Measurements from ENCODE around the gene XXYLT1.

Gene XXYLT1

GRCh38 chr3:195135917-195136316 is 135.0 kb downstream of the XXYLT1 start:
- Histone ChIP-seq H3K4me3 (ENCODE audit: low read depth, low read length) (no peak overlapping the region), H3K36me3 (no peaks in the 10 kb centered on the region), H3K27ac (no peak overlapping the region), H3K27me3 (ENCODE audit: insufficient read depth, low read depth, severe bottlenecking) (no peaks in the 10 kb centered on the region), H3K9me3 (ENCODE audit: severe bottlenecking) (no peaks in the 10 kb centered on the region)
- no peak for TF ChIP-seq CTCF (IDR thresholded peaks at IDR 0.05; ENCODE audit: low read depth, low read length)
- DNase-seq = no peak

- no peak for TF ChIP-seq CTCF (IDR thresholded peaks at IDR 0.05; ENCODE audit: low read depth, low read length)
- no peak overlapping the region for H3K27ac ChIP-seq
- no peaks in the 10 kb centered on the region for H3K36me3 ChIP-seq
- no peak overlapping the region for H3K4me3 ChIP-seq (ENCODE audit: low read depth, low read length)
- H3K9me3 ChIP-seq (ENCODE audit: severe bottlenecking) = no peaks in the 10 kb centered on the region
- no peak for DNase-seq
- no peaks in the 10 kb centered on the region for H3K27me3 ChIP-seq (ENCODE audit: insufficient read depth, low read depth, severe bottlenecking)
Measured at GRCh38 chr3:195134431-195134830, 136.5 kb downstream of the XXYLT1 start.

- Histone ChIP-seq H3K27me3 (ENCODE audit: insufficient read depth, low read depth, severe bottlenecking) (no peaks in the 10 kb centered on the region), H3K27ac (no peak overlapping the region), H3K9me3 (ENCODE audit: severe bottlenecking) (no peaks in the 10 kb centered on the region), H3K36me3 (no peaks in the 10 kb centered on the region), H3K4me3 (ENCODE audit: low read depth, low read length) (no peak overlapping the region)
- DNase-seq = no peak
- TF ChIP-seq CTCF (IDR thresholded peaks at IDR 0.05; ENCODE audit: low read depth, low read length) = no peak
Measured at GRCh38 chr3:195133462-195133861, 137.5 kb downstream of the XXYLT1 start.

- no peak for TF ChIP-seq CTCF (IDR thresholded peaks at IDR 0.05; ENCODE audit: low read depth, low read length)
- DNase-seq = peak; percentile 20
- H3K27ac ChIP-seq = peak overlapping the region; percentile 36; the same call in 1 of the 2 replicates
Measured at GRCh38 chr3:195133013-195133412, 137.9 kb downstream of the XXYLT1 start.

GRCh38 chr3:195131176-195131575 is 139.8 kb downstream of the XXYLT1 start:
- Histone ChIP-seq H3K27ac (no peak overlapping the region), H3K9me3 (ENCODE audit: severe bottlenecking) (no peaks in the 10 kb centered on the region), H3K36me3 (no peaks in the 10 kb centered on the region), H3K4me3 (ENCODE audit: low read depth, low read length) (no peak overlapping the region), H3K27me3 (ENCODE audit: insufficient read depth, low read depth, severe bottlenecking) (no peaks in the 10 kb centered on the region)
- no peak for TF ChIP-seq CTCF (IDR thresholded peaks at IDR 0.05; ENCODE audit: low read depth, low read length)
- no peak for DNase-seq

More at GRCh38 chr3:195133013-195133412, 137.9 kb downstream of the XXYLT1 start:
- H3K27me3 ChIP-seq (ENCODE audit: insufficient read depth, low read depth, severe bottlenecking) = no peaks in the 10 kb centered on the region
- no peak overlapping the region for H3K4me3 ChIP-seq (ENCODE audit: low read depth, low read length)
- no peaks in the 10 kb centered on the region for H3K9me3 ChIP-seq (ENCODE audit: severe bottlenecking)
- H3K36me3 ChIP-seq = no peaks in the 10 kb centered on the region
